ENCODE measurements around the gene IWS1.
A peak's percentile ranks its signal among the peaks of the same experiment; 100 is the strongest.
"Not testable (repeated sequence)": the region's sequence is repeated elsewhere in the genome, so short reads cannot be mapped to it uniquely, and the experiment has no call there.

Gene IWS1

GRCh38 chr2:127526132-127527000, at the start of gene IWS1:
IWS1 (minus strand) TSS chr2:127526489; CDS start chr2:127526208, 281 bp downstream.
- peak; percentile 81 to 82 for DNase-seq

DNA sequence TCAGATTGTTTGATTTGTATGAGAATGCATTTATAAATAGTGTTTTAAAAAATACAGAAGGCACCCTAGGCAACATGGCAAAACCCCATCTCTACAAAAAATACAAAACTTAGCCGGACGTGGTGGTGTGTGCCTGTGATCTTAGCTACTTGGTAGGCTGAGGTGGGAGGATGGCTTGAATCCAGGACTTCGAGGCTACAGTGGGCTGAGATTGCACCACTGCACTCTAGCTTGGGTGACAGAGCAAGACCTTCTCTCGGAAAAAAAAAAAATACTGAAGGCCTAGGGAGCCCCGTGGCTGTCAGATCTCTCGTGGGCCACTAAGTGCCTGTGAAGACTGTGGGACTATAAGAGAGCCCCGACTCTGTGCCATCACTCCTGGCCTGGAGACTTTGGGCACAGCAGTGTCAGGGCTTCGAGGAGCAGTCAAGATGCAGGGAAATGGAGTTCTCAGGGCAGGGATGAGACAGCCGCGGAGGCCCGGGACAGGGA, 49.7 kb upstream of the IWS1 start:
- DNase-seq, result no peak

GRCh38 chr2:127575185-127575765, 49.0 kb upstream of the IWS1 start:
- DNase-seq, result no peak

DNA sequence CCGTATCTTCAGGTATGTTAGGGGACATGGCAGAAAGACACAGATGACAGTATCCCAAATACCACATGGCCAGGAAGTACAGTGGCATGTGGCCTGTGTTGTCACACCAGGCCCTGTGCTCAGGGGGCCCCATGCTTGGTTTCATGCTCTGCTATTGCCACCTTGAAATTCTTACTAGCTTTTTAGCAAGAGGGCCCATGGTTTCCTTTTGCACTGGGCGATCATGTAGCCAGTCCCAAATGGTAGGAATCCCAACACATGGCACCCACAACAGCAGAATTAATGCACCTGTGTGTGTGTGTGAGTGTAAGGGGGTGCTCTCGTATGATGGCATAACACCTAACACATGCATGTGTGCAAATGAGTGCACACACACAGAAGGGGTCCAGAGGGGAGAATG, 48.4 kb upstream of the IWS1 start:
- DNase-seq, result no peak

GRCh38 chr2:127573771-127574170, 47.5 kb upstream of the IWS1 start:
- DNase-seq, result no peak

DNA sequence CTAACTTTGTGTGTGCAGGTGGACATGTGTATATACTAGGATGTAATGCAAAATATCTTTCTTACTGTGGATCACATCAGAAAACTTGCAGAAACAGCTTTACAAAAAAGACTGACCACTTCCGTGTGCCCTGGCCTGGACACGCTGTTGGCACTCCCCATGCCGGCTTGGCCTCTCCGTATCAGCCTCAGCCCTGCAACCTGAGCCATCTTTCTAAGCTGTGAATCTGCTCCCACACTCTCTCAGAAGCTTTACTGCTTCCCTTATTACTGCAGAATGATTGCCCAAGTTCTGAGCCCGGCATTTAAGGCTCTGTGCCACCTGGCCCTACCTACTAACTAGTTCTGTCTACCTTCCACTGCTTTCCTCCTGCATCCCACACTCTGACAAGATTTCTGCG, 47.0 kb upstream of the IWS1 start:
- DNase-seq, result no peak

GRCh38 chr2:127572841-127573240, 46.6 kb upstream of the IWS1 start:
- DNase-seq, result no peak

GRCh38 chr2:127572352-127572751, 46.1 kb upstream of the IWS1 start:
- DNase-seq, result not testable (repeated sequence)

GRCh38 chr2:127570282-127571250, 44.3 kb upstream of the IWS1 start:
- no peak for DNase-seq

- DNase-seq, result no peak
These were observed 43.4 kb upstream of the IWS1 start for GRCh38 chr2:127569666-127570065.

DNA sequence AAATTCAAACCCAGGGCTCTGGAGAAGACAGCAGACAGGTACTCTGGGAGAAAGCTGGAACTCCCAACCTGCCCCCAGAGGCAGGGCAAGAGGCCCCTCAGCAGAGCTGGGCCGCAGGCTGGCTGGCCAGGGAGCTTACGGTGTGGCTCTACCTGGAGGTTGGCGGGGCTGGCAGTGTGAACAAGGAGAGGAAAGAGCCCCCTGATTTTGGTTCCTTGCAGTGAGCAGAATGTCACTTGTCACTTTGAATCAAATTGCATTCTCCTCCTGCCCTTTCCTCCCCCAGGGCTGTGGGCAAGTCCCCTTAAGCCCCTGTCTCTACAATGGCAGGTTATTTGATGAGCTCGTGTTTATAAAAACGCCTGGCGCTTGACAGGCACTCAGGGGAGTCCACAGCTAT, 41.8 kb upstream of the IWS1 start:
- DNase-seq, result no peak

DNA sequence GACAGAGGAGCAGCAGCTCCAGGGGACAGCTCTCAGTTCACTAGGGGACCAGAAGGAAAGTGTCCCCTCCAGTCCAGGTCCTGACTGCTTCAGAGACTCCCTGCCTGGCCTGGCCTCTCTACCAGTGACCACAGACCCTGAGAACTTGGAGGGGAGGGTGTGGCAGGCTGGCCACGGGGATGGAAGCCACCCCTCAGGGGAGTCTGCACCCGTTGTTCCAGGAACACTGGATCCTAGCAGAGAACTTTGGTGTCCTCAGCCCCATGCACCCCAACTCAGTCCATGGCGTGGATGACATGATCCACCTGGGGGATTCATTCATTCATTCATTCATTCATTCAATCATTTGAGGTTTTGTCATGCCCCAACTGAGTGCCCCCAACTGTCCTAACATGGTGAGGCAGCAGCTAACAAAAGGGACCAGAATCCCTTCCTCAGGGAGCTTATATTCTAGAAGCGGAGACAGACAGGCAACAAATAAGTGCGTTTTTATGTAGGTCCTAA, 41.1 kb upstream of the IWS1 start:
- DNase-seq, result no peak

DNA sequence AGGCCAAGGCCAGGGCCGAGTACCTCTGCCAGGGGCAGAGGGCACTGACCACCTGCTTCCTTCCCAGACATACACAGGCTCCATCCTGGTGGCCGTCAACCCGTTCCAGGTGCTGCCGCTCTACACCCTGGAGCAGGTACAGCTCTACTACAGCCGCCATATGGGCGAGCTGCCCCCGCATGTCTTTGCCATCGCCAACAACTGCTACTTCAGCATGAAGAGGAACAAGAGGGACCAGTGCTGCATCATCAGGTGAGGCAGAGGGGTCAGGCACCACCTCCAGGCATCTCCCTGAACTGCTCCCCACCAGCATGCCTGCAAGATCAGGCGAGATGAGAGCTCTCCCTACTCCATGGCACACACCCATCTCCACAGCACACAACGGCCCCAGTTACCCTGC, 40.3 kb upstream of the IWS1 start:
- DNase-seq, result no peak

DNA sequence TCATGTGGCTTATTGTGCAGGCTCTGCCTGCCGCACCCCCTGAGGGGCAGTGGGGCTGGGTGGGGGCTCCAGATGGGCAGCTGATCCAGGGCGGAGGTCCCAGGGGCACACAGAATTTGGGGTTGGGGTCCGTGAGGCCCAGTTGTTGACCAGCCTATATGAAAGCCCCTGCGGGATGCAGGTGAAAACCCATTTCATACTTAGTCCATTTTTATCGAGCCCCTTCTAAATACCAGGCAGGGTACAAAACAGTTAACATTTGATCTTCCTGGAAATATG, 39.8 kb upstream of the IWS1 start:
- no peak for DNase-seq

GRCh38 chr2:127565261-127566138, 39.2 kb upstream of the IWS1 start:
- no peak for DNase-seq

DNA sequence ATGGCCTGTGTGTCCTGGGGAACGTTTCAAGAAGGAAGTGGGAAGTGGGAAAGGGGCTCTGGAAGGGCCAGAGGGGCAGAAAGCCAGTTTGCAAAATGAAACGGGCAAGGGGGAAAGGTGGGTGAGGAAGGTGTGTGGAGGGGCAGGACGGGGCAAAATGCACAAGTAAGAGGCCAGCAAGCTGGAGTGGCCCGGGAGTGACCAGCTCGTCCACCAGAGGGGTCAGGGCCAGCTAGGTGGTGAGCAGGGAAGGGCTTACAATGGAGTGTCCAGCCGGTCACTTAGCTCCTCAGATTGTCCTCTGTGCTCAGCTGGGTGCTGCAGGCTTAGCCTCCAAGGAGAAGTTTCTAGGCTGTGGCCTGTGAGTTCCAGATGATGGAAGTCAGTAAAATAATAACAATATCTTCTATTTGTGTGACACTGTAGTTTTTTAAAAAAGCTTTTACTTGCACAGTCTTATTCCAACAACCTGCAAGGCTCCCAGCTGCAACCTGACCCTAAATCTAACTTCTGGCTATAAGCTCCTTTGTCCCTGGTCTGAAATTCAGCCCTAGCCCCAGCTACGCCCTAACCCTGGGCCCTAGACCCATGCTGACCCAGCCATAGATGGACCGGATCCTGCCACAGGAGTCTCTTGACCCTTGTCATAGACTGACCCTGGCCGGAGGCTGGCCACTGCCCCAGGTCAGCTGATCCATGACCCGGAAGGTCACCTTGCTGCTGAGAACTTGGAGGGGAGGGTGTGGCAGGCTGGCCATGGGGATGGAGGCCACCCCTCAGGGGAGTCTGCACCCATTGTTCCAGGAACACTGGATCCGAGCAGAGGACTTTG, 38.4 kb upstream of the IWS1 start:
- DNase-seq, result no peak

DNA sequence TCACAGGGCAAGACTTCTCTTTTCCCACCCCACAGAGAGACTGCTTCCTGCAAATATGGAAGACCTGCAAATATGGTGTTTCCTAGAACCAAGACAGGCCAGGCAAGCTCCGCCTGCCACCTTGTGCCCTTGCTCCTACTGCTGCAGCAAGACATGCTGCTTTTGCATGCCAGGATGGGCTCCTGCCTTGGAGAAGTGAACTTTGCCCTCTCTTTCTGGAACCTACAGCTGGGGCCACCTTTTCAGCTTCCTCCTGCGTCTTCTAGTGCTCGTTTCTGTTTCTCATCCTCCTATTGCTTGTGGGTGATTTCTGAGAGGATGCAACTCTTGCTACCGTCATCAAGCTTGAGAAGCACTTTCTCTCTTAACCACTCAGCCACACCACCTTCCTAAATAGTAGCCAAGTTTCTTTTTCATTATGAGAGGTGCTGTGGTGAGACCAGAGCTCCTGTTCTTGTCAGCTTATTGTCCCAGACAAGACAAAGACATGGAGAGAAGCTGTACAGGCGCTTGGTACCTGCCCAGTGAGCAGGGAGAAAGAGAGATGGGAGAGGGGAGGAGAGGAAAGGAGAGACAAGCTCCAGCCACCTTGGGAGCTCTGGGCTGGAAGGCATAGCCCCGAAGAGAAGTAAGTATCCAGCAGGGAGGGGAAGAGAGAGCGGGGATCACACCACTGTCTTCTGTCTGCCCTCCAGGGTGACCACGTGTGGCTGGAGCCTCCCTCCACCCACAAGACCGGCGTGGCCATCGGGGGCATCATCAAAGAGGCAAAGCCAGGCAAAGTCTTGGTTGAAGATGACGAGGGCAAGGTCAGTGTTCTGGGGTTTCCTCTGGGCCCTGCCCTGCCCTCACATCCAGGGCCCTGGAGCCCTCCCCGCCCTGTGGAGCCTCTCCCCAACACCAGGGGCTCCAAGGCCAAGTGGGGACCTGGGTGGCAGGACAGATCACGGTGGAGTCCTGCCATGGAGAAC, 37.5 kb upstream of the IWS1 start:
- no peak for DNase-seq

GRCh38 chr2:127562936-127563335, 36.6 kb upstream of the IWS1 start:
- DNase-seq, result no peak

DNA sequence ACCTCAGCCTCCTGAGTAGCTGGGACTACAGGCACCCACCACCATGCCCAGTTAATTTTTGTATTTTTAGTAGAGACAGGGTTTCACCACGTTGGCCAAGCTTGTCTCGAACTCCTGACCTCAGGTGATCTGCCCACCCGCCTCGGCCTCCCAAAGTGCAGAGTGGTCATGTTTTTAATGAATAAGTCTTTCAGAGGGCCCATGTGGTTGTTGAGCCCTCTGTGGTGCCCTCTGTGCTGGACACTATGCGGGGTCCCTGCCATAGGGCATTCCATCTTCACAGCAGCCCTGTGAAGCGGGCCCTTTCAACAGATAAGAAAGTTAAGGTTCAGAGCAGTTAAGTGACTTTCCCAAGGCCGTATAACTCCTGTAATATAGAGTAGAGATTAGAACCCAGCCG, 35.1 kb upstream of the IWS1 start:
- no peak for DNase-seq

GRCh38 chr2:127560931-127561280, 34.6 kb upstream of the IWS1 start:
- DNase-seq, result no peak

Data from cerebellar nuclear complex (tissue), 1 donor.